Endothelial cell of umbilical vein (primary cell): ENCODE results near the gene IQGAP1. TPM values are rescaled to one million over a fixed set of nuclear protein-coding genes. Genes with fewer than 3 reads are reported as not detected.

Experiments used
- BruUV-seq: library from RNA; stranded (reverse); fragments of 400-500 nt; replicated peaks from 2 replicates; lab custom pipeline; 2021; lab: Mats Ljungman, UMichigan
- CTCF ChIA-PET: fragments of 300-600, 350-600 bp; sonication (Branson Sonifier 250); formaldehyde crosslinking; loops from one replicate; lab custom pipeline; 2021; ENCODE audit warnings: antibody characterized with exemption, inconsistent platforms; lab: Charles Lee
- POLR2A ChIA-PET: fragments of 300-600, 350-600 bp; sonication (Branson Sonifier 250); formaldehyde crosslinking; loops from one replicate; lab custom pipeline; 2021; ENCODE audit warnings: antibody characterized with exemption, inconsistent platforms; lab: Charles Lee
- DNase-seq: peaks from one replicate; pipeline ENCODE4 v3.0.0-alpha.2; 2011; ENCODE audit warnings: low read depth, low spot score
- FAIRE-seq: peaks from 2 replicates; lab custom pipeline; 2011; peaks lifted over from hg19 to GRCh38; lab: Jason Lieb, UNC
- H2AFZ ChIP-seq: 2 replicates; pipeline ENCODE4 v1.6.0; 2012; ENCODE audit warnings: low read depth, low read length, control low read depth, inconsistent platforms
- H3K27ac ChIP-seq: 2 replicates; pipeline ENCODE4 v1.5.1; 2011; ENCODE audit warnings: low read depth, mild to moderate bottlenecking, control low read depth, low read length, moderate library complexity; ENCODE audit not compliant: insufficient read depth
- H3K27me3 ChIP-seq, 2 experiments: 2 replicates each; pipeline versions ENCODE4 v1.6.0 to v1.6.1; 2011; ENCODE audit warnings: low read length in 2 of 2, mixed read lengths in 1 of 2; ENCODE audit not compliant: control insufficient read depth in 2 of 2, insufficient read depth in 2 of 2
- H3K36me3 ChIP-seq, 2 experiments: 2 replicates in 1 of 2; 3 replicates in 1 of 2; pipeline ENCODE4 v1.5.1; 2011; ENCODE audit warnings: low read length in 2 of 2, mild to moderate bottlenecking in 1 of 2, moderate library complexity in 1 of 2; ENCODE audit not compliant: control insufficient read depth in 2 of 2, insufficient read depth in 2 of 2; ENCODE audit errors: extremely low read depth in 1 of 2
- H3K4me1 ChIP-seq: 3 replicates; pipeline ENCODE4 v1.5.1; 2011; ENCODE audit warnings: mild to moderate bottlenecking, low read length; ENCODE audit not compliant: control insufficient read depth, insufficient read depth; ENCODE audit errors: extremely low read depth
- H3K4me2 ChIP-seq: 2 replicates; pipeline ENCODE4 v1.6.1; 2011; ENCODE audit warnings: low read length, control low read depth, mixed read lengths; ENCODE audit not compliant: insufficient read depth
- H3K4me3 ChIP-seq, 3 experiments: fragments of 200-600 bp in 1 of 3; sonication (generic), shearing (Covaris generic) in 1 of 3; replicated peaks in 1 of 3; 2 replicates each; pipeline ENCODE4 v1.5.1; 2011 to 2016; ENCODE audit warnings: control low read depth in 3 of 3, low read length in 3 of 3, mild to moderate bottlenecking in 2 of 3, inconsistent platforms in 1 of 3, low read depth in 1 of 3, moderate library complexity in 1 of 3; ENCODE audit not compliant: insufficient read depth in 1 of 3
- H3K79me2 ChIP-seq: 2 replicates; pipeline ENCODE4 v1.6.0; 2012; ENCODE audit warnings: low read length, inconsistent platforms; ENCODE audit not compliant: control insufficient read depth, insufficient read depth
- H3K9ac ChIP-seq: replicated peaks from 2 replicates; pipeline ENCODE3; 2011; ENCODE audit warnings: low read length, control low read depth; ENCODE audit not compliant: insufficient read depth; ENCODE audit errors: extremely low read depth
- H3K9me1 ChIP-seq: replicated peaks from 3 replicates; pipeline ENCODE4 v1.6.0; 2011; ENCODE audit warnings: mild to moderate bottlenecking, low read length; ENCODE audit not compliant: control insufficient read depth, insufficient read depth; ENCODE audit errors: extremely low read depth
- H3K9me3 ChIP-seq: replicated peaks from 2 replicates; pipeline ENCODE4 v1.5.1; 2012; ENCODE audit warnings: low read length, inconsistent platforms; ENCODE audit not compliant: control insufficient read depth, insufficient read depth
- H4K20me1 ChIP-seq: replicated peaks from 2 replicates; pipeline ENCODE3; 2011; ENCODE audit warnings: mild to moderate bottlenecking, low read length; ENCODE audit not compliant: control insufficient read depth, insufficient read depth; ENCODE audit errors: extremely low read depth
- CTCF ChIP-seq, 2 donors: IDR thresholded peaks; 1 replicate in 1 of 2; 2 replicates in 1 of 2; pipeline ENCODE4 v1.5.1; 2011; ENCODE audit warnings: low read length in 2 of 2, mild to moderate bottlenecking in 2 of 2, moderate library complexity in 2 of 2, control low read depth in 1 of 2, inconsistent platforms in 1 of 2, low read depth in 1 of 2; ENCODE audit not compliant: insufficient read depth in 1 of 2; ENCODE audit errors: extremely low read depth in 1 of 2
- EZH2 ChIP-seq: IDR thresholded peaks from 2 replicates; pipeline ENCODE4 v1.6.1; 2012; ENCODE audit warnings: borderline replicate concordance, low read depth, mild to moderate bottlenecking, moderate library complexity, low read length, inconsistent platforms; ENCODE audit not compliant: severe bottlenecking
- FOS ChIP-seq: IDR thresholded peaks from 2 replicates; pipeline ENCODE4 v1.6.1; 2011; ENCODE audit warnings: mild to moderate bottlenecking, low read length, moderate library complexity, borderline replicate concordance; ENCODE audit not compliant: insufficient read depth
- GATA2 ChIP-seq: IDR thresholded peaks from 2 replicates; pipeline ENCODE4 v1.7.0; 2011; ENCODE audit warnings: low read depth, mild to moderate bottlenecking, moderate library complexity, mixed read lengths, low read length; ENCODE audit not compliant: insufficient read length, insufficient read depth
- JUN ChIP-seq: IDR thresholded peaks from 2 replicates; pipeline ENCODE4 v1.6.1; 2011; ENCODE audit warnings: borderline replicate concordance, low read depth; ENCODE audit not compliant: insufficient read length, insufficient read depth
- MAX ChIP-seq: IDR thresholded peaks from 2 replicates; pipeline ENCODE4 v1.6.1; 2011; ENCODE audit not compliant: insufficient read depth, insufficient read length
- MYC ChIP-seq: IDR thresholded peaks from one replicate; pipeline ENCODE4 v1.6.1; 2011; ENCODE audit warnings: mild to moderate bottlenecking, low read depth, low read length
- POLR2A ChIP-seq: IDR thresholded peaks from 2 replicates; pipeline ENCODE4 v1.6.1; 2012; ENCODE audit warnings: low read depth, mild to moderate bottlenecking, control low read depth, low read length
- POLR2AphosphoS5 ChIP-seq: IDR thresholded peaks from 2 replicates; pipeline ENCODE4 v1.6.1; 2012; ENCODE audit warnings: low read depth, mild to moderate bottlenecking, control low read depth, low read length, moderate library complexity; ENCODE audit not compliant: insufficient read depth
- dilution Hi-C: fragments of 300-500 bp; cut with MboI; formaldehyde crosslinking; loops from one replicate; pipeline ENCODE4 v1.15.0; 2019; ENCODE audit warnings: low sequenced_read_pairs; ENCODE audit not compliant: extremely low pct_ligation_motif_present
- intact Hi-C: fragments of 100-400 bp; cut with micrococcal nuclease; formaldehyde crosslinking; loops from one replicate; pipeline ENCODE4 v1.10.0; 2022
- polyA plus RNA-seq, 4 experiments: library from polyadenylated mRNA; depleted of rRNA in 3 of 4; stranded (reverse) in 3 of 4; unstranded in 1 of 4; fragments of >200 nt; gene quantifications; 2 replicates each; pipeline versions ENCODE4 v1.2.1 to v1.2.3, GENCODE V29; 2011 to 2012; ENCODE audit warnings: missing spikeins in 1 of 4
- total RNA-seq: library from RNA; stranded (reverse); gene quantifications from 2 replicates; pipeline ENCODE4 v1.2.3, GENCODE V29; 2021

IQGAP1 gene
- total and polyA plus RNA-seq, 2 donors (not counting 3 experiments of a cell fraction or from before 2014, with no cell fraction given): 82.2 to 258 TPM

- BruUV-seq: TSS peak; percentile 52
- CTCF ChIA-PET: interaction anchor here (0.7 to 2.7 kb wide), 17 partner anchors 11 to 108 kb away, joined by 3 to 34 read pairs (median 5); no protein-coding TSS in a partner anchor
- H3K4me3 ChIP-seq: peak overlapping the region; percentile 74 to 97 (median 95)
- DNase-seq (peak; percentile 48), FAIRE-seq (no peak)
- H3K4me2 ChIP-seq: peak overlapping the region; percentile 84
- H3K27me3 ChIP-seq: no peaks in the 10 kb centered on the region
- peak overlapping the region; percentile 98 for H3K9ac ChIP-seq
- dilution Hi-C loops: no loop called here
- peaks cover 52% of the 10 kb centered on the region for H3K79me2 ChIP-seq
- H3K4me1 ChIP-seq: peaks cover 30% of the 10 kb centered on the region
- peak overlapping the region; percentile 26 for H2AFZ ChIP-seq
- intact Hi-C loops: loop anchor here (1.0 to 2.0 kb wide), 10 partner anchors 11 to 77 kb away; partner anchors contain the start of gene ZNF774
- peak overlapping the region; percentile 88 for H3K27ac ChIP-seq
- POLR2A ChIA-PET: interaction anchor here (0.7 to 2.1 kb wide), 14 partner anchors 10 to 90 kb away, joined by 3 to 15 read pairs (median 5); partner anchors contain the start of gene ZNF774
- no peaks in the 10 kb centered on the region for H3K9me1 ChIP-seq
- TF ChIP-seq GATA2 (no peak), JUN (no peak), POLR2AphosphoS5 (no peak), CTCF (IDR thresholded peaks at IDR 0.05; ENCODE audit: extremely low read depth in 1 of 2, insufficient read depth in 1 of 2, low read depth in 1 of 2, low read length in 2 of 2) (no peak), FOS (no peak), EZH2 (no peak), POLR2A (no peak), MYC (no peak), MAX (no peak)
- H3K36me3 ChIP-seq: peaks cover 4 to 5% of the 10 kb centered on the region in 2 experiments
- no peaks in the 10 kb centered on the region for H3K9me3 ChIP-seq
- H4K20me1 ChIP-seq: peaks cover 2% of the 10 kb centered on the region
Measured at GRCh38 chr15:90388462-90389380, 679 bp downstream of the IQGAP1 start.
